HK-2 (cell line): ENCODE data around the gene GULP1.
"Not testable (repeated sequence)": the region's sequence is repeated elsewhere in the genome, so short reads cannot be mapped to it uniquely, and the experiment has no call there.

Source experiments
- DNase-seq: peaks from one replicate; pipeline ENCODE4 v3.0.0-alpha.2; 2018; ENCODE audit not compliant: unreplicated experiment

GULP1 gene

DNA sequence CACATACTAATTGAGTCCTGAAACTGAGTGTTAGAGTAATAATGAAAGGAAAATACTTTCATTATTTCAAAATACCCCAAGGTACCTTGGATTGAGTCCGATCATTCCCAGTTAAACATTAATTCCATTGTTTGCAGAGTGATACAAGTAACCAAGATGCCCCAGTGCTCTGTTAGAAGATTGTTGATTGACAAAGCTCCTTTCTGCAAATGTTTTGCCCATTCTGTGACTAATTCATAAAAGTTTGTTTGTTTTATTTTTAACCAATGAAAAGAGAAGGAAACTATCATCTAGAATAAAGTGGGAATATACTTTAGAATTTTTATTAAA is 124.0 kb downstream of the GULP1 start:
- no peak for DNase-seq

DNA sequence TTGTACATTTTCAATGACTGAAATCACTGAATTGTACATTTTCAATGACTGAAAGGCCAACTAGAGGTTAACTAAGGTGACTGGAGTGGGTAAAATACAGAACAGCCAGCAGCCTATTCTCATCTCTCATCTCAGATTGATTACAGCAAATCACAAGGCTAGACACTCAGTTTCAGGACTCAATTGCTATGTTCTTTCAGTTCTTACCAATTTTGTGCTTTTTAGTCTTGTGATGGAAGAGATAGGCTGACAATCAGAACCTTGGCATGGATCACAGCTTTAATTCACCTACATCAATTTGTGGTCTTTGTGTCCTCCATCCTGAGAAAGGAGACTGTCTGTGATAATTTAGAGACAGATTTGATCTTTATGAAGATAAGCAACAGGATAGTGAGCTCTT is 124.7 kb downstream of the GULP1 start:
- DNase-seq: no peak

DNA sequence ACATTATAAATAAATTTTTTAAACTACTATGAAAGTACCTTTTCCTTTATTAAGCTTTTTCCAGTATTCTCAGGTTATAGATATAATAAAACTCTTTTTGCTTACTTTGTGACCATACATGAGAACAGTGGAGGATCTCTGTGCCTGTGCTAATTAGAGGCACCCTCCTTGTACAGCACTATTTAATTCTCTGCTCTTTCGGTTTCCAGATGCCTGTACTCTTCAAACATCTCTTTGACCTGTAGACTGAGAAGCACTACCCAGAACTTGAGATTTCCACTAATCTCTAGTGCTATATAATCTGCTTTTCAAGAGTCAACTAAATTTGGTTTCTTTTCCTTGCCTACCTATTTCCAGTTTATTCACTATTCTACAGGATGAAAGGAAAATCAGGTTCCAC is 131.1 kb downstream of the GULP1 start:
- no peak for DNase-seq

DNA sequence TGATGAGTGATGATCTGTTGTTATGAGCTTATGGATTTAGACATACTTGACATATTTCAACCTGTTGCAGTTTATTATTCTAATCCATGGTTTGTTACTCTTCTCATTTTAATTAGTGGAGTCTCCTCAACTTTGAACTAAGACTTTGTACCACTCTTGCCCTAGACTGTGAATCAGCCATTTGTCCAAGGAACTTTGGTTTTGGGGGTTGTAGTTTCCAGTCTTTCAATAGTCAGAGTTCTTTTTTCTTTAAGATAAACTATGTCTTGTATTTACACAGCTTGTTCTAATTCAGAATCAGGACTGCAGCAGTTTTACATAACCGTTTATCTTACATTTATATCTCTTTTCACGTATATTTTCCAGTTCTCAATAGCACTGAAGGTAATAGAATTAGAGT is 133.6 kb downstream of the GULP1 start:
- DNase-seq: no peak

GRCh38 chr2:188426121-188426520 is 134.4 kb downstream of the GULP1 start:
- DNase-seq: no peak

DNA sequence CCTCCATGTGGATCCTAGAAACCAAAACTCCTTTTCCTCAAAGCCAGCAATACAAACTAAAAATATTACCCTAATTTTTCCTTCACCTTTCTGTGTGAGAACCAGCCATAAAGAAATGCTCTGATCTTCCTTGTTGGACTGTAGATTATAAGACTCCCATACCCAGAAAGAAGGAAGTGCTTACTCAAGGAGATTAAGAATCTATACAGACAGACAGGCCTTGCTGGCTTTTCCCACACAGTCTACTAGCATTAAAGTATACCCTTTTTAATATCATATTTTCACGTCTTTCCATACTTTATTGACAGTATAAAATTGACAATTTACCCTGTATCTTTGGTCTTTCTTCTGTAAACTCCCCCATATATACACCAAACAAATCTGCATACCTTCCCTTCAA is 139.0 kb downstream of the GULP1 start:
- no peak for DNase-seq

- DNase-seq: no peak
Observed at GRCh38 chr2:188434018-188434417, 142.3 kb downstream of the GULP1 start.

DNA sequence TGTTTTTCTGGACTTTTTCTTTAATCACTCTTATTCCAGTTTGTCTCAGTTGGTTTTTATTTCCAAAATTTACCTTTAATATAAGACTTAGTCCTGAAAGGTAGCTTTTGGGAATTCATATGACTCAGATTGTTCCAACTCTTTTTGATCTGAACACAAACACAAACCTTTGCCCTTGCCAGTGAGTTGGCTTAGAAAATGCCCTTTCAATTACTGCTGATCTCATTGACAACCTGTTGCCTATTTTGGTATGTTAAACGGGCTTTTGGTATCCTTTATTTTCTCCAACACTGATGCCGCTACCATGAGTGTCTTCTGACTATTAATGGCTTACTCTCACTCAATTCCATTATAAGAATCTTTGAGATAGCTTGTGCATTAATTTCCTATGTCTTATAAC is 143.4 kb downstream of the GULP1 start:
- DNase-seq: no peak

- DNase-seq: no peak
Observed at GRCh38 chr2:188437537-188437936, 145.9 kb downstream of the GULP1 start.

- no peak for DNase-seq
Observed at GRCh38 chr2:188439986-188440385, 148.3 kb downstream of the GULP1 start.

DNA sequence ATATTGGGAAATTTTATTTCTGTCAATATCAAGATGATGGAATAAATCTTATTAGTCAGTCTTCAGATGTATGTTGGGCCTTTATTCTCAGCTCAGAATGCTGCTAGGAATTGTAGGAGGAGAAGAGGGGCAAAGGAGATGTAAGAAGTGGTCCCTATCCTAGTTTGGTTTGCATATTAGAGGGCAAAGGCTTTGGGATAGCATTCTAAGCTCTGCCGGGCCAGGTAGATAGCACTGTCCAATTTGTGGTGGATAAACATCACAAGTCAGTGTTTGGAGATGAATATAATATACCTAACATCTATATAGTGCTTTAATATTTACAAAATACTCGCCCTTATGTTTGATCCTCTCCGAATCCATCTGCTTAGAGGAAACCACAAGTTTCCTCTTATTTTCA is 149.2 kb downstream of the GULP1 start:
- DNase-seq: no peak

DNA sequence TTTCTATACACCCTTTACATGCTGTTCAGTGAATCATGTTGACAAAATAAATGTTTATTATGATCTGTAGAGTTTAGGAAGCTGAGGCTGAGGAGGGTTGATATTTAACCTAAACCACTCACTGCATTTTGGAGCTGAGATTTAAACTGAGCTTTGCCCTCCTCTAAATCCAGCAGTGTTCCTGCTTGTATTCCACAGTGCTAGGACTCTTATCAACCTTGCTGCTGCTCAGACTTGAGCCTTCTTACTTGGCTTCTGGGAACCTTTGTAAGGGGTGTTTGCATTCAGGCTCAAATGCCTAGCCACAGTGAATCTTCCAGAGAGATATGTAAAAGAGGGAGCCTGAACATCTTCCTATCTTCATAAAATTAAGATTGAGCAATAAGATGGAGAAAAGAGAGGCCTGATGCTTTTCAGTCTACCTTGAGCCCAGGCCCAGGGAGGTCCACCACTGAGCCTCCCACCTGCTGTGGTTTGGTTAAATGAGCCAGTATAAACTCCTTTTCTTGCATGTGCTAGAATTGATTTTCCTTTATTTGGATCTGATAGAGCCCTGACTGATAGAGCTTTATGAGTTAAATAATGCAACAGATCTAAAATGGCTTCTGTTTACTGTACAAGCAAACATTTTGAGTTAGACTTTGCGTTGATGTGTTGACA is 149.7 kb downstream of the GULP1 start:
- no peak for DNase-seq

DNA sequence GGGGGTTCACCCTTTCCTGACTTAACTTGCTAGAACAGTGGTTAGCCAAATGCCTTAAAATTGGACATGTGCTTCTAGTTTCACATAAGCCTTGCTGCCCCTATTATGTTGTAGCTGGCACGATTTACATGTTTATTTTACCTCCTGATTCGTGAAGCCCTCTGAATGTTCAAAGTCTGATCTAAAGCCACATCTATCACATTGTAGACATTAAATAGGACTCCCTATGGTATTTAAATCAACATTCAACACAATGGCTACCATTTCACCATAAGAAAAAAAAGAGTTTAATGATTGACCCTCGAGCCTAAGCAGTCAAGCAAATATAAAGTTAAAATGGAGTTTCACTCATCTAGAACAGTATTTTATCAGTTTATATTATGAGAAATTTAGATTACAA is 151.5 kb downstream of the GULP1 start:
- DNase-seq: no peak

DNA sequence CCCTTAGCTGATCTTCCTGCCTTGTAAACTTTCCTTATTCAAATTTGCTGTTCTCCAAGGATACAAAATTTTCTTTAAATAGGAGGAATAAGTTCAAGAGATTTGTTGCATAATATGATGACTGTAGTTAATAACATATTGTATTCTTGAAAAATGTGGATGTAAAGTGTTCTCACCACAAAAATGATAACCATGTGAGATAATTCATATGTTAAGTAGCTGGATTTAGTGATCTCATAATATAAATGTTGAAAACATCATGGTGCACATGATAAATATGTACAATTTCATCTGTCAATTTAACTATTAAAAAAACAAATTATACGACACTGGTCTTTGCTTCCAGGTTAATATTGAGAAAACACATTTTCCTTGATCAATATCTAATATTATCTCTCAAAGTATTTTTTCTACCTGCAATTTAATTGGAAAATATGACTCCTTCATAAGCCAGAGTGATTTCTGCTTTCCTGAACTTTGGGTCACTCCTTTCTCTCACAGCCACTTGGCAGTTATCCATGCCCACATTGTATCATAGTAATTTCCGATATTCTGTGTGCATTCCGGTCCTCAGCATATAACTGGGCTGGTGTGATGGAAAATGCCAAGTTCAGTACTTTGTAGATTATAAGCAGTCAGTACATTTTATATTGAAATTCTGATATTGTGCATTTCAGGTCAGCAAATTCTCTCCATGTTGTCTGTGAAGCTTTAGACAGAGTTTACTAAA is 152.6 kb downstream of the GULP1 start:
- DNase-seq: no peak

GRCh38 chr2:188449561-188449960 is 157.9 kb downstream of the GULP1 start:
- DNase-seq: no peak

GRCh38 chr2:188449971-188450370 is 158.3 kb downstream of the GULP1 start:
- no peak for DNase-seq

GRCh38 chr2:188450732-188451483 is 159.2 kb downstream of the GULP1 start:
- DNase-seq: no peak

- DNase-seq: no peak
Observed at GRCh38 chr2:188452084-188452483, 160.4 kb downstream of the GULP1 start.

- no peak for DNase-seq
Observed at GRCh38 chr2:188456114-188456909, 164.6 kb downstream of the GULP1 start.

DNA sequence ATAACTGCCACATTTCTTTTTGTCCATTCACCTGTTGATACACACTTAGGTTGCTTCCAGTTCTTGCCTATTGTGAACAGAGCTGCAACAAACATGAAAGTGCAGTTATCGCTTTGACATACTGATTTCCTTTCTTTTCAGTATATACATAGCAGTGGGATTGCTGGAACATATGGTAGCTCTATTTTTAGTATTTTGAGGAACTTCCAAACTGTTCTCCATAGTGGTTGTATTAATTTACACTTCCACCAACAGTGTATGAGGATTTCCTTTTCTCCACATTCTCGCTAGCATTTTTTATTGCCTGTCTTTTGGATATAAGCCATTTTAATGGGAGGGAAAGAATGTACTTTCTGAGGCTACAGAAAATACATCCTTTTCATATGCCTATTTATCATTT is 167.4 kb downstream of the GULP1 start:
- no peak for DNase-seq

DNA sequence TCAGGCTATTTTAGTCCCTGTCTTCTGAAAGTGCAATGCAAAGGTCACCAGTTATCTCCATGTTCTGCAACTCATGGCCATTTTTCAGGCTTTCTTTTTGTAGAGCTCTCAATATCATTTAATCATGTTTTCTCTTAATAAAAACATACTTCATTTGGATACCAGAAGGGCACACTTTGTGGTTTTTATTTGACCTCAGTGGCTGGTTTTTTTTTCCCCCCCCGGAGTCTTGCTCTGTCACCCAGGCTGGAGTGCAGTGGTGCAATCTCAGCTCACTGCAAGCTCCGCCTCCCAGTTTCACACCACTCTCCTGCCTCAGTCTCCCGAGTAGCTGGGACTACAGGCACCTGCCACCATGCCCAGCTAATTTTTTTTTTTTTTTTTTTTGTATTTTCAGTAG is 174.4 kb downstream of the GULP1 start:
- DNase-seq: not testable (repeated sequence)

DNA sequence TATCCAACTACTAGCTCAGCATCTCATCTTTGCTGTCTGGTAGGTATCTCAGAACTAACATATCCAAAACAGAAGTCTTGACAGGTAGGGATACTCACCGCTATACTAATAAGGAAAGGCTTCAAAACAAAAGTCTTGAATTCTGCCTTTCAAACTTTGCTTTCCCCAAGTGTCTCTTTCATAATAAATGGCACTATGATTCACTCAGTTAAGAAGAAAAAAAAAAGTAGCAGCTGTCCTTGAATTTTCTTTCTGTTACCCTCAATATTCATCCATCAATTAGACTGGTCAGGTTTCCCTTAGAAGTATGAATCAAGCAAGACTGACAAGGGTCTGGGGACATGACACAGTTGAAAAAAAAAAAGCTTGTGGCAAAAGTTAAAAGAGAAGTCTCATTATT is 175.1 kb downstream of the GULP1 start:
- DNase-seq: no peak
